PC-9 (cell line): ENCODE measurements around the gene MAT1A. TPM values are rescaled to one million over a fixed set of nuclear protein-coding genes. Genes with fewer than 3 reads are reported as not detected.

Source experiments
- total RNA-seq: library from RNA; stranded (reverse); gene quantifications from 2 replicates; pipeline ENCODE4 v1.2.3, GENCODE V29; 2021

Gene MAT1A
- total RNA-seq, 1 experiment from 2014 or later = not detected

Other genes starting within 250 kb of the MAT1A start
- gene TMEM254, start 211.0 kb downstream of the MAT1A start, total RNA-seq = 30.2 and 36.6 TPM in 2 replicates
- 2.1 TPM in 1 of 2 replicates, not detected in the other for gene PLAC9, start 156.9 kb downstream of the MAT1A start, total RNA-seq
- gene ANXA11, start 84.1 kb downstream of the MAT1A start, total RNA-seq = 287 and 318 TPM in 2 replicates
- gene DYDC1, start 67.1 kb upstream of the MAT1A start, total RNA-seq = not detected in 2 replicates
- not detected in 2 replicates for gene DYDC2, start 67.1 kb upstream of the MAT1A start, total RNA-seq
- 88.7 and 105 TPM in 2 replicates for gene PRXL2A, start 118.9 kb upstream of the MAT1A start, total RNA-seq
- gene TSPAN14, start 164.7 kb upstream of the MAT1A start, total RNA-seq = 114 and 135 TPM in 2 replicates
- 0.24 TPM in 1 of 2 replicates, not detected in the other for gene SH2D4B, start 248.2 kb upstream of the MAT1A start, total RNA-seq